SK-N-SH (cell line): ENCODE measurements around the gene GNG5.

Source experiments
- CTCF ChIP-seq: fragments of 200-600 bp; sonication (generic); IDR thresholded peaks from 2 replicates; pipeline ENCODE4 v1.6.1; 2017; ENCODE audit warnings: antibody characterized with exemption, mild to moderate bottlenecking, moderate library complexity
- EZH2phosphoT487 ChIP-seq: fragments of 200-600 bp; sonication (generic); IDR thresholded peaks from 2 replicates; pipeline ENCODE4 v1.6.1; 2017; ENCODE audit warnings: low read depth, mixed run types, mild to moderate bottlenecking, antibody characterized with exemption, moderate library complexity, borderline replicate concordance
- FOXM1 ChIP-seq: IDR thresholded peaks from 2 replicates; pipeline ENCODE4 v1.4.0; 2012; ENCODE audit warnings: low read depth, mild to moderate bottlenecking
- GATA2 ChIP-seq: sonication (generic); formaldehyde crosslinking; IDR thresholded peaks from 2 replicates; pipeline ENCODE4 v1.5.0; 2020; ENCODE audit warnings: mild to moderate bottlenecking, missing genetic modification reagents
- MEF2A ChIP-seq: IDR thresholded peaks from 2 replicates; pipeline ENCODE4 v1.4.0; 2012; ENCODE audit warnings: low read depth, borderline replicate concordance
- MXI1 ChIP-seq: IDR thresholded peaks from 2 replicates; pipeline ENCODE4 v1.6.1; 2012; ENCODE audit warnings: mild to moderate bottlenecking, low read depth, low read length, improper control_type of control experiment
- PBX3 ChIP-seq: IDR thresholded peaks from 2 replicates; pipeline ENCODE4; 2012
- POLR2AphosphoS5 ChIP-seq: IDR thresholded peaks from 2 replicates; pipeline ENCODE4 v1.6.1; 2012; ENCODE audit warnings: low read depth, low read length
- RFX5 ChIP-seq: IDR thresholded peaks from 2 replicates; pipeline ENCODE4 v1.6.1; 2012; ENCODE audit warnings: mild to moderate bottlenecking, improper control_type of control experiment, low read length
- TCF12 ChIP-seq: IDR thresholded peaks from 2 replicates; pipeline ENCODE4 v1.4.0; 2012
- USF2 ChIP-seq: fragments of 150-350 bp; IDR thresholded peaks from 2 replicates; pipeline ENCODE4 v1.6.1; 2017; ENCODE audit warnings: antibody characterized with exemption, low read length, low read depth, borderline replicate concordance
- YY1 ChIP-seq: IDR thresholded peaks from 2 replicates; pipeline ENCODE4 v1.4.0; 2012; ENCODE audit warnings: low read depth, mild to moderate bottlenecking
- TF ChIP-seq, protein P1 (sequence below): IDR thresholded peaks from 2 replicates; pipeline ENCODE4 v1.4.0; 2012; ENCODE audit warnings: low read depth

GRCh38 chr1:84450910-84451309, 55.5 kb downstream of the GNG5 start:
- TF ChIP-seq EZH2phosphoT487 (no peak), USF2 (no peak), CTCF (no peak), POLR2AphosphoS5 (no peak), PBX3 (no peak), FOXM1 (no peak), MEF2A (no peak), GATA2 (CRISPR knock-in tag) (no peak), YY1 (no peak), TCF12 (no peak), RFX5 (no peak), MXI1 (no peak)
- TF ChIP-seq, protein P1, sequence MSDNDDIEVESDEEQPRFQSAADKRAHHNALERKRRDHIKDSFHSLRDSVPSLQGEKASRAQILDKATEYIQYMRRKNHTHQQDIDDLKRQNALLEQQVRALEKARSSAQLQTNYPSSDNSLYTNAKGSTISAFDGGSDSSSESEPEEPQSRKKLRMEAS, result no peak
